Measurements from ENCODE around the gene CEP162.
"Not testable (repeated sequence)": the region's sequence is repeated elsewhere in the genome, so short reads cannot be mapped to it uniquely, and the experiment has no call there.

CEP162 gene

DNA sequence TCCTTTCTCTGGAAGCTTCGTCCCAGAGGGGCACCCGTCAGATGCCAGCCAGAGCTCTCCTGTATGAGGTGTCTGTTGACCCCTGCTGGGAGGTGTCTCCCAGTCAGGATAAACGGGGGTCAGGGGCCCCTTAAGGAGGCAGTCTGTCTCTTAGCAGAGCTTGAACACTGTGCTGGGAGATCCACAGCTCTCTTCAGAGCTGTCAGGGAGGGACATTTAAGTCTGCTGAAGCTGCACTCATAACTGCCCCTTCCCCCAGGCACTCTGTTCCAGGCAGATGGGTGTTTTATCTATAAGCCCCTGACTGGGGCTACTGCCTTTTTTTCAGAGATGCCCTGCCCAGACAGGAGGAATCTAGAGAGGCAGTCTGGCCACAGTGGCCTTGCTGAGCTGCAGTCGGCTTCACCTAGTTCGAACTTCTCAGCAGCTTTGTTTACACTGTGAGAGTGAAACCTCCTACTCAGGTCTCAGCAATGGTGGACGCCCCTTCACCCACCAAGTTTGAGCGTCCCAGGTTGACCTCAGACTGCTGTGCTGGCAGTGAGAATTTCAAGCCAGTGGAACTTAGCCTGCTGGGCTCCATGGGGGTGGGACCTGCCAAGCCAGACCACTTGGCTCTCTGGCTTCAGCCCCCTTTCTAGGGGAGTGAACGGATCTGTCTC lies 112.4 kb downstream of the CEP162 start:
- Mint-ChIP-seq H3K27me3 (peaks cover 14 to 16% of the 10 kb centered on the region in 2 donors), H3K9me3 (peaks cover 12 to 15% of the 10 kb centered on the region in 2 donors)
- ATAC-seq (replicated peaks); H3K36me3 Mint-ChIP-seq; DNase-seq; H3K4me3 Mint-ChIP-seq; H3K27ac Mint-ChIP-seq; H3K4me1 Mint-ChIP-seq: not testable (repeated sequence)

DNA sequence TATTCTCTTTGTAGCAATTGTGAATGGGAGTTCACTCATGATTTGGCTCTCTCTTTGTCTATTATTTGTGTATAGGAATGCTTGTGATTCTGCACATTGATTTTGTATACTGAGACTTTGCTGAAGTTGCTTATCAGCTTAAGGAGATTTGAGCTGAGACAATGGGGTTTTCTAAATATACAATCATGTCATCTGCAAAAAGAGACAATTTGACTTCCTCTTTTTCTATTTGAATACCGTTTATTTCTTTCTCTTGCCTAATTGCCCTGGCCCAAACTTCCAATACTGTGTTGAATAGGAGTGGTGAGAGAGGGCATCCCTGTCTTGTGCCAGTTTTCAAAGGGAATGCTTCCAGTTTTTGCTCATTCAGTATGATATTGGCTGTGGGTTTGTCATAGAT lies 116.1 kb downstream of the CEP162 start:
- peaks cover 6 to 11% of the 10 kb centered on the region in 2 donors for H3K9me3 Mint-ChIP-seq
- not testable (repeated sequence) for H3K4me3 Mint-ChIP-seq; ATAC-seq (replicated peaks); H3K4me1 Mint-ChIP-seq; H3K27ac Mint-ChIP-seq; DNase-seq; H3K36me3 Mint-ChIP-seq
- H3K27me3 Mint-ChIP-seq = peaks cover 10 to 15% of the 10 kb centered on the region in 2 donors

DNA sequence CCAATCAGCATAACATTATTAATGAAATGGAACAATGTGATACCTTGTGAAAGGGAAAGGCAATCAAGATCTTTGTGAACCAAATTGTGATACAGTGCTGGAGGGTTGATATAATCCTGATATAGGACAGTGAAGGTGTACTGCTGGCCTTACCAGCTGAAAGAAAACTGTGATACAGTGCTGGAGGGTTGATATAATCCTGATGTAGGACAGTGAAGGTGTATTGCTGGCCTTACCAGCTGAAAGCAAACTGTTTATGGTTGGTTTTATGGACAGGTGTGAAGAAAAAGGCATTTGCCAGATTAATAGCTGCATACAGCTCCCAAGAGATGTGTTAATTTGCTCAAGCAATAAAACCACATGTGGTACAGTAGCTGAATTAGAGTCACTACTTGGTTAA lies 119.9 kb downstream of the CEP162 start:
- no peak overlapping the region for H3K27ac Mint-ChIP-seq
- no peaks in the 10 kb centered on the region for H3K4me1 Mint-ChIP-seq
- ATAC-seq (replicated peaks) = no peak
- DNase-seq = no peak
- H3K27me3 Mint-ChIP-seq = peaks cover 2 to 10% of the 10 kb centered on the region in 2 donors
- no peak overlapping the region for H3K4me3 Mint-ChIP-seq
- peaks cover 3 to 6% of the 10 kb centered on the region in 2 donors for H3K9me3 Mint-ChIP-seq
- H3K36me3 Mint-ChIP-seq = no peaks in the 10 kb centered on the region

DNA sequence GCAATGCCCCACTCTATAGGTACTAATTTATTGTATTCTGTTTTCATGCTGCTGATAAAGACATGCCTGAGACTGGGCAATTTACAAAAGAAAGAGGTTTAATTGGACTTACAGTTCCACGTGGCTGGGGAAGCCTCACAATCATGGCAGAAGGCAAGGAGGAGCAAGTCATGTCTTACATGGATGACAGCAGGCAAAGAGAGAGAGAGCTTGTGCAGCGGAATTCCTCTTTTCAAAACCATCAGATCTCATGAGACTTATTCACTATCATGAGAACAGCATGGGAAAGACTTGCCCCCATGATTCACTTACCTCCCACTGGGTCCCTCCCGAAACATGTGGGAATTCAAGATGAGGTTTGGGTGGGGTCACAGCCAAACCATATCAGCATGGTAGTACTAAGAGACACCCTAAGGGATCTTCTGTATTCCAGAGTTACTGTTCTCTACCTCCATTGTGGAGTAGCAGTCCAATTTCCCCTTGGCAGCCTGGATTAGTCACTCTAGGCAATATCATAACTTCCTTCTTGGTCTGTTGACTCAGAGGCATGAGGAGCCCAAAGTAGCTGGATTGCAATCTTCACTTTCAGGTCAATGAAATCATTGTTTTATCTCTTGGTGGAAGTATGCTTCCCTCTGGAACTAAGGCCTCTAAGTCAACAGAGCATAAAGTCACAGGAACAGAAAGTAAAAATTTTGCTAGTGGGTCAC lies 122.1 kb downstream of the CEP162 start:
- not testable (repeated sequence) for H3K36me3 Mint-ChIP-seq; H3K4me1 Mint-ChIP-seq; H3K4me3 Mint-ChIP-seq; DNase-seq; H3K9me3 Mint-ChIP-seq; ATAC-seq (replicated peaks); H3K27ac Mint-ChIP-seq
- H3K27me3 Mint-ChIP-seq = peaks cover 10 to 19% of the 10 kb centered on the region in 2 donors

DNA sequence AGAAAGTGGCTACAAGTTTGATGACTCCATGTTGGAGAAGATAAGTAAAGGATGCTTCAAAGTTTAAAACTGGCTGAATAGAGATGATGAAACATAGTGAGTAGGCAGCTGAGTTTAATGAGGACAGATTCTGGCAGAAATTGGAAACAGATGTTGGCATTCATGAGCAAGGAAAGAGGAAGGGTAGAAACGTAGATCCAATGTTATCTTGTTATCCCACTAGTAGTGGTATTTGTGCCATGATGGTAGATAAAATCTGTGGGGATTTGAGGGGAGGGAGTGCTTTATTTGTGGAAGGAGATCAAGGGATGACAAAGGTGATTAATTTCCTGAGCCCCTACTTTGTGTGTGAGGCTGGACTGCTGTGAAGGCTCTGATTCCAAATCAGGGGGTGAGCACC lies 124.4 kb downstream of the CEP162 start:
- no peaks in the 10 kb centered on the region for H3K4me1 Mint-ChIP-seq
- H3K27ac Mint-ChIP-seq = no peak overlapping the region
- DNase-seq (no peak), ATAC-seq (replicated peaks) (no peak)
- H3K4me3 Mint-ChIP-seq = no peak overlapping the region
- H3K36me3 Mint-ChIP-seq = no peaks in the 10 kb centered on the region
- H3K9me3 Mint-ChIP-seq = peaks cover 2 to 3% of the 10 kb centered on the region in 2 donors
- peaks cover 10 to 19% of the 10 kb centered on the region in 2 donors for H3K27me3 Mint-ChIP-seq

DNA sequence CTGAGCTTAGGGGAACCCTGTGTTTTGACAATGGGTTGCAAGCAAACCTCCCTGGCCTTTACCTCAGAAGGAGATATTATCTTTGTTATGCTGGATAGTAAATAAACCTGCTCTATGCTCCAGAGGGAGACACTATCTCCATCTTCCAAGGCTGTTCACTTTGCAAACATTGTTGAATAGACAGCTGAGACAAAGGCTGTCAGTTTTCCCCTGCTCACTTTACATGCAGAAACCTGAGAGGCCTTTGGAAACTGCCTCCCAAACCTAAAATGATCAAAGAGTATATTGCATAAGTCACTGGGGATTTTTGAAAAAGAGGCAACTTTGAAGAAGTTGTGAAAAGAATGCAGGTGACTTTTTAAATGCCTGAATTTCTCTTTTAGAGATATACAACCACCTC lies 132.3 kb downstream of the CEP162 start:
- H3K36me3 Mint-ChIP-seq = no peaks in the 10 kb centered on the region
- H3K27me3 Mint-ChIP-seq = peaks cover 5% of the 10 kb centered on the region in 2 donors

DNA sequence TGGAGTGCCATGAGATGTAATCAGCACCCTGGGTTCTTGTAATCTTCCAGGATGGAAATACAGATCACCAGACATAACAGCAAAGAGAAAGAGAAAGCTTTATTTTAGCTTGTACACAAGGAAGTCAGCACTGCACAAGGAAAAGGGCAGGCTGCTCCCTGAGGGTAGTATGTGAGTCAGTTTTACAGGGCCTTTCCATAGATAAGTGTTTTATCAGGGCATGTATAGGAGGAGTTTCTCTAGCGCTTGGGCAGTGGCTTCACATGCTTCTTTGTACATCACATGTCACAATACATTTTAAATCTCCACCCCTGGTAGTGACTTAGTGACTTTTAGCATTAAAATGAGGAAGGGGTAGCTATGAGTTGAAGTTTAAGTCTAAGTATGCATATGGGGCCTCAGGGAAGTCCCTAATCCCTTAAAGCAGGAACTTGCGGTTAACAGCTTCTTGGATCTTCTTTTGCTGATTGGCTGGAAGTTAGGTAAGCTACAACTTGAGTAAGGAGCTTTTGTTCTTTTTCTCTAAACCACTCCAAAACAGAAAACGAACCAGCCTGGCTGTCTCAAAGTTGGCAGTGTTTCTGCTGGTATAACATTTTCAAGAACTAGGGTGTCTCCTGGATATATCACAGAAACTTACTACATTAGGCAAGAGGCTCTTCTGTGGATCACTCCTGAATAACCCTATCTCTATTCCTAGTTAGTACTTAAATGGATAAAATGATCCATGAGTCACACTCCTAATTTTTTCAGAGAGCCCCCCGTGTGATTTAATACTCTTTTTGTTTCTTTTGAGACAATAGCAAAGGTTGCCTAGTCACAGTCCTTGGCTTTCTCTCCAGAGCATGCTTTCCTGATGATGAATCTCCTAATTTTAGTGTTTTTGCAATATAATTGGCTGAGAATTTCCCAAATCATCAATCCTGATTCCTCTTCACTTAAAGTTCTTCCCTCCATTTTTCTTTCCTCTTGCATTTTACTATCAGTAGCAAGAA lies 133.7 kb downstream of the CEP162 start:
- Mint-ChIP-seq H3K4me3 (no peak overlapping the region), H3K9me3 (no peaks in the 10 kb centered on the region), H3K4me1 (peaks cover 4 to 7% of the 10 kb centered on the region in 2 donors), H3K36me3 (no peaks in the 10 kb centered on the region), H3K27ac (no peak overlapping the region), H3K27me3 (peaks cover 0 to 5% of the 10 kb centered on the region in 2 donors)
- DNase-seq (no peak), ATAC-seq (replicated peaks) (peak; percentile 69 to 80)

More for the DNA sequence above, 132.3 kb downstream of the CEP162 start:
- no peak for ATAC-seq (replicated peaks)
- Mint-ChIP-seq H3K27ac (no peak overlapping the region), H3K9me3 (no peaks in the 10 kb centered on the region), H3K4me3 (no peak overlapping the region), H3K4me1 (peaks cover 4 to 7% of the 10 kb centered on the region in 2 donors)
- no peak for DNase-seq

DNA sequence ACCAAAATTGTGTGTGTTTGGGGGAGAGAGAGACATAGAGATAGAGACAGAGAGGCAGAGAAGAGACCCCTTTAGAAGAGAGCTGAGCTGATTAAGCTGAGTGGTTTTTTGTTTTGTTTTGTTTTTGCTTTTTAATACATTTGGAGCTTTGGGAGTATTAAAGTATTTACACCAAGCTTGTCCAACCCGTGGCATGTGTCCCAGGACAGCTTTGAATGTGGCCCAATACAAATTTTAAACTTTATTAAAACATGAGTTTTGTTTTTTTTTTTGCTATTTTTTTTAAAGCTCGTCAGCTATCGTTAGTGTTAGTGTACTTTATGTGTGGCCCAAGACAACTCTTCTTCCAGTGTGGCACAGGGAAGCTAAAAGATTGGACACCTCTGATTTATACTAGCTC lies 137.9 kb downstream of the CEP162 start:
- ATAC-seq (replicated peaks) (no peak), DNase-seq (no peak)
- Mint-ChIP-seq H3K36me3 (no peaks in the 10 kb centered on the region), H3K9me3 (no peaks in the 10 kb centered on the region), H3K27ac (no peak overlapping the region), H3K4me1 (peaks cover 4 to 7% of the 10 kb centered on the region in 2 donors), H3K27me3 (peaks cover 6 to 9% of the 10 kb centered on the region in 2 donors), H3K4me3 (no peak overlapping the region)

DNA sequence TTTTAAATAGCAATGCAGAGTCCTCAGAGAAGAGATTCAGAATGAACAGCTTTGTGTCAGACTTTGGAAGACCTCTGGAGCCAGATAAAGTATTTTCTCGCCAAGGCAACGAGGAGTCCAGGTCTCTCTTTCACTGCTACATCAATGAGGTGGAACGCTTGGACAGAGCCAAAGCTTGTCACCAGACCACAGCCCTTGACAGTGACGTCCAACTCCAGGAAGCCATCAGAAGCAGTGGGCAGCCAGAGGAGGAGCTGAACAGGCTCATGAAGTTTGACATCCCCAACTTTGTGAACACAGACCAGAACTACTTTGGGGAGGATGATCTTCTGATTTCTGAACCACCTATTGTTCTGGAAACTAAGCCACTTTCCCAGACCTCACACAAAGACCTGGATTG lies 138.4 kb downstream of the CEP162 start:
- Mint-ChIP-seq H3K27me3 (peaks cover 6 to 9% of the 10 kb centered on the region in 2 donors), H3K9me3 (no peaks in the 10 kb centered on the region), H3K4me3 (no peak overlapping the region), H3K27ac (no peak overlapping the region), H3K4me1 (peaks cover 4 to 5% of the 10 kb centered on the region in 2 donors), H3K36me3 (no peaks in the 10 kb centered on the region)
- no peak for DNase-seq
- no peak for ATAC-seq (replicated peaks)

DNA sequence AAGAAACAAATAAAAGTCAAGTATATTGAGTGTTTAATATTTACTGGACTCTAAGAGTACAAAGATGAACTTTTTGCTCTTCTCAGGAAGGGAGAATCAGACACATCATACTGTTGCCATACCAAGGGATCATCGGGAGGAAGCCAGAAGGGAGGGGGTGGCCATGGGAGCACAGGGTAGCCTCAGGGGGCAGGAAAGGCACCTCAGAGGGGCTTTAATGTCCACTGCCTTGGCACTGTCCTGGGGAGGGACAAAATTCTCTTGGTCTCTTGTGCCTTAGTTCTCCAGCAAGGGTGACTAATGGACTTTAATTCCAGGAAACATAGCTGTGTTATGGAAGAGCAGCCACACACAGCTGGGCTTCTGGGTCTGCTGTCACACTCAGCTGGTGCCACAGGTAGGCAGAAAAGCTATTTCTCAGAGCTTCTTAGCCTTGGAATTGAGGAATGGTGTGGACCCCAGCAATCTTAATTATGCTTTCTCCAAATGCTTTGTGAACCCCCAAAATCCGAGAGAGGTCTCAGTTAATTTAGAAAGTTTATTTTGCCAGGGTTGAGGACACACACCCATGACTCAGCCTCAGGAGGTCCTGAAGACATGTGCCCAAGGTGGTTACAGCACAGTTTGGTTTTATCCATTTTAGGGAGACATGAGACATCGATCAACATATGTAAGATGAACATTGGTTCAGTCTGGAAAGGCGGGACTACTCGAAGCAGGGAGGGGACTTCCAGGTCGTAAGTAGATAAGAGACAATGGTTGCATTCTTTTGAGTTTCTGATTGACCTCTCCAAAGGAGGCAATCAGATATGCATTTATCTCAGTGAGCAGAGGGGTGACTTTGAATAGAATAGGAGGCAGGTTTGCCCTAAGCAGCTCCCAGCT lies 140.7 kb downstream of the CEP162 start:
- ATAC-seq (replicated peaks) (no peak), DNase-seq (no peak)
- no peaks in the 10 kb centered on the region for H3K9me3 Mint-ChIP-seq
- no peaks in the 10 kb centered on the region for H3K4me1 Mint-ChIP-seq
- peaks cover 4 to 6% of the 10 kb centered on the region in 2 donors for H3K27me3 Mint-ChIP-seq
- no peak overlapping the region for H3K27ac Mint-ChIP-seq
- H3K4me3 Mint-ChIP-seq = no peak overlapping the region
- no peaks in the 10 kb centered on the region for H3K36me3 Mint-ChIP-seq

DNA sequence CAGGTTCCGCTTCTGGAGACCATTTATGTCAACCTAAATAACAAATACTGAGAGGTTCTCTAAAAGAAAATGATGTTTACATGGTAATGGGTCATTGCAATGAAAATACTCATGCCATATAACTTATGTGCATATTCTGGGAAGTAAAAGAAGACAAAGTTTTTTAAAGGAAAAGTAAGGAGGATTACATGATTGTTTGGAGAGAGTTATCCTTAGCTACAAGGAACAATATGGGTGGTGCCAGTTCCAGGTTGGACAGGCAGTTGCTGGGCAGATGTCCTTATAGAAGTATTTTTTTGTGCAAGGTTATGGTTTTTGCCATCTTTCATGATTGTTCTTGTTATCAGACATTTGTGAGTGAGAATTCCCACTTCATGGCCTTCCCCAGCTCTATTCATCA lies 141.4 kb downstream of the CEP162 start:
- Mint-ChIP-seq H3K36me3 (no peaks in the 10 kb centered on the region), H3K4me3 (no peak overlapping the region)

DNA sequence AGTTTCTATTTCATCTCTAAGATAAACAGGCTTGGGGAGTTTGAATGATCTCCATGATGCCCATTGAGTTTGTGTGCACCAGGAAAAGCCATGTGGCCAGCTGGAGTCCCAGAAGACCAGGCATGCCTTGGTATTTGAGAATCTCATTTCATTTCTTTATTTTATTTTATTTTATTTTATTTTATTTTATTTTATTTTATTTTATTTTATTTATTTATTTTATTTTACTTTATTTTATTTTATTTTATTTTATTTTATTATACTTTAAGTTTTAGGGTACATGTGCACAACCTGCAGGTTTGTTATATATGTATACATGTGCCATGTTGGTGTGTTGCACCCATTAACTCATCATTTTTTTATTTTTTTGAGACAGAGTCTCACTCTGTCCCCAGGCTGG lies 142.7 kb downstream of the CEP162 start:
- H3K27ac Mint-ChIP-seq; H3K4me1 Mint-ChIP-seq; H3K27me3 Mint-ChIP-seq; H3K9me3 Mint-ChIP-seq; DNase-seq; H3K4me3 Mint-ChIP-seq; H3K36me3 Mint-ChIP-seq; ATAC-seq (replicated peaks): not testable (repeated sequence)

More for the DNA sequence above, 141.4 kb downstream of the CEP162 start:
- Mint-ChIP-seq H3K9me3 (no peaks in the 10 kb centered on the region), H3K4me1 (no peaks in the 10 kb centered on the region), H3K27me3 (peaks cover 4 to 6% of the 10 kb centered on the region in 2 donors), H3K27ac (no peak overlapping the region)
- DNase-seq = no peak
- ATAC-seq (replicated peaks) = no peak

DNA sequence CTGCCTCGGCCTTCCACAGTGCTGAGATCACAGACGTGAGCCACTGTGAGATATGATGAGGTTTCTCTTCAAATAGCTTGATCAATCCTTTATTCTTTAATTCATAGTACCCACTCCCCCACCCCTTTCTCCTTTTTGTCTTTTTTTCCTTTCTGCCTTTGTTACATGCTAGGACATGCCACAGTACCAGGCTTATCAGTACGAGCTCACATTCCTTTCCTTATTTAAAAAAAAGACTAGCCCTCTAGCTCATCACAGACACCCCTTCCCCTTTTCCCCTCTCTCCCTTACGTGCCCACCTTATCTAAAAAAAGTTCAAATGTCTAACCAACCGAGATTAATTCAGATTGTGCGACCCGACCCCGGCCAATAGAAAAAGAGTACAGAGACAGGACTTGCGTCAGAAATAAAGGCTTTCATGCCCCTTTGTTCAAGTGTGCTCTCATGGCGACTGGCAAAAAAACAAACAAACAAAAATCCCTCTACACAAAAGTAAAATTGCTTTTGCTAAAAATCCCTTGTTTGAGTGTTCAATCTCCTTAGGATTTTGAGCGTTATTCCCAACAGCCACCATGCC lies 144.7 kb downstream of the CEP162 start:
- Mint-ChIP-seq H3K27ac (peak overlapping the region; percentile 33), H3K27me3 (peaks cover 4 to 6% of the 10 kb centered on the region in 2 donors), H3K9me3 (peaks cover 0 to 3% of the 10 kb centered on the region in 2 donors), H3K4me3 (no peak overlapping the region), H3K4me1 (no peaks in the 10 kb centered on the region), H3K36me3 (no peaks in the 10 kb centered on the region)
- ATAC-seq (replicated peaks) (no peak), DNase-seq (no peak)
